GM12878 (cell line): ENCODE measurements around the gene CCDC97. TPM values are rescaled to one million over a fixed set of nuclear protein-coding genes. Genes with fewer than 3 reads are reported as not detected.

ENCODE experiments used
- ATAC-seq: fragments of 200-7000 bp; cut with Tn5 transposase; 3 replicates; pipeline ENCODE4 v1.9.1; 2020; ENCODE audit warnings: mild to moderate bottlenecking, moderate library complexity
- BruUV-seq: library from RNA; stranded (reverse); fragments of 400-500 nt; replicated peaks from 2 replicates; lab custom pipeline; 2021; lab: Mats Ljungman, UMichigan
- CTCF ChIA-PET: fragments of 300-600 bp; sonication (Branson Sonifier 250); formaldehyde crosslinking; extraction: SDS; loops from one replicate; lab custom pipeline; 2021; ENCODE audit warnings: inconsistent platforms; lab: Yijun Ruan, JAX
- POLR2A ChIA-PET: fragments of 350-600 bp; formaldehyde crosslinking; extraction: SDS; loops from one replicate; lab custom pipeline; 2021; ENCODE audit warnings: inconsistent platforms; lab: Charles Lee
- RAD21 ChIA-PET: fragments of 300-600 bp; sonication (Branson Sonifier 250); formaldehyde crosslinking; loops from one replicate; lab custom pipeline; 2023; ENCODE audit warnings: antibody characterized with exemption; ENCODE audit not compliant: unreplicated experiment; lab: Charles Lee
- SMC1A ChIA-PET: fragments of 300-600 bp; sonication (Branson Sonifier 250); formaldehyde crosslinking; loops from one replicate; lab custom pipeline; 2023; ENCODE audit not compliant: unreplicated experiment, uncharacterized antibody; lab: Charles Lee
- DNase-seq: peaks from one replicate; pipeline ENCODE4 v3.0.0-alpha.2; 2011; ENCODE audit warnings: low read depth, low spot score
- FAIRE-seq: peaks from 3 replicates; lab custom pipeline; 2011; peaks lifted over from hg19 to GRCh38; lab: Jason Lieb, UNC
- H2AFZ ChIP-seq: 2 replicates; pipeline ENCODE4 v1.6.0; 2011; ENCODE audit warnings: low read depth, low read length, control low read depth; ENCODE audit not compliant: control insufficient read depth
- H3K27ac ChIP-seq: 2 replicates; pipeline ENCODE4 v1.5.1; 2011; ENCODE audit warnings: control low read depth; ENCODE audit not compliant: control insufficient read depth, insufficient read depth
- H3K27me3 ChIP-seq, 2 experiments: replicated peaks in 1 of 2; 2 replicates each; pipeline versions ENCODE4 v1.6.0 to v1.6.1; 2011; ENCODE audit warnings: low read length in 1 of 2; ENCODE audit not compliant: control insufficient read depth in 2 of 2, insufficient read depth in 2 of 2
- H3K36me3 ChIP-seq, 2 experiments: 2 replicates each; pipeline ENCODE4 v1.5.1; 2011; ENCODE audit warnings: low read length in 1 of 2; ENCODE audit not compliant: control insufficient read depth in 2 of 2, insufficient read depth in 2 of 2
- H3K4me1 ChIP-seq: 2 replicates; pipeline ENCODE4 v1.6.1; 2011; ENCODE audit warnings: mild to moderate bottlenecking, low read length, moderate library complexity, mixed read lengths; ENCODE audit not compliant: control insufficient read depth, insufficient read depth
- H3K4me2 ChIP-seq: 2 replicates; pipeline ENCODE4 v1.6.0; 2011; ENCODE audit warnings: control low read depth; ENCODE audit not compliant: control insufficient read depth, insufficient read depth
- H3K4me3 ChIP-seq: fragments of 200-600 bp; sonication (generic); 2 replicates; pipeline ENCODE4 v1.5.1; 2016
- H3K79me2 ChIP-seq: 2 replicates; pipeline ENCODE4 v1.6.0; 2011; ENCODE audit warnings: low read length; ENCODE audit not compliant: control insufficient read depth, insufficient read depth
- H3K9ac ChIP-seq: 2 replicates; pipeline ENCODE4 v1.8.0; 2011; ENCODE audit warnings: low read length, control low read depth, mixed read lengths; ENCODE audit not compliant: control insufficient read depth, insufficient read depth
- H3K9me3 ChIP-seq: replicated peaks from 3 replicates; pipeline ENCODE4 v1.5.1; 2011; ENCODE audit warnings: mild to moderate bottlenecking, low read length; ENCODE audit not compliant: control insufficient read depth, insufficient read depth
- H4K20me1 ChIP-seq: 2 replicates; pipeline ENCODE4 v1.6.0; 2011; ENCODE audit not compliant: control insufficient read depth, insufficient read depth
- HDGF ChIP-seq: fragments of 450-650 bp; IDR thresholded peaks from 2 replicates; pipeline ENCODE4 v1.6.1; 2016; ENCODE audit warnings: antibody characterized with exemption
- POU2F2 ChIP-seq: IDR thresholded peaks from 3 replicates; pipeline ENCODE4 v1.6.1; 2011; ENCODE audit warnings: low read depth, mild to moderate bottlenecking, low read length, borderline replicate concordance
- RAD21 ChIP-seq: IDR thresholded peaks from 2 replicates; pipeline ENCODE4 v1.6.1; 2011; ENCODE audit warnings: mild to moderate bottlenecking, low read depth, low read length, moderate library complexity; ENCODE audit not compliant: insufficient read depth
- STAT1 ChIP-seq: fragments of 450-650 bp; conservative IDR thresholded peaks from 2 replicates; pipeline ENCODE4 v1.6.1; 2014; ENCODE audit warnings: antibody characterized with exemption, mild to moderate bottlenecking
- YY1 ChIP-seq: IDR thresholded peaks from 2 replicates; pipeline ENCODE4 v1.6.1; 2011; ENCODE audit warnings: low read depth, mild to moderate bottlenecking, low read length
- WGBS: methylation state at CpG from one replicate; pipeline ENCODE4 v1.1.6; 2016; ENCODE audit warnings: low lambda C conversion rate; ENCODE audit not compliant: insufficient replicate concordance, insufficient coverage; ENCODE audit errors: missing lambda C conversion rate; 5-methylcytosine and 5-hydroxymethylcytosine counted together
- in situ Hi-C: fragments of 300-500 bp; cut with MboI; formaldehyde crosslinking; loops from 9 replicates; pipeline ENCODE4 v1.14.3; 2018; ENCODE audit warnings: mixed read lengths
- intact Hi-C: fragments of 100-400 bp; cut with micrococcal nuclease; formaldehyde crosslinking; loops from one replicate; pipeline ENCODE4 v1.14.2; 2022; ENCODE audit not compliant: unreplicated experiment
- polyA plus RNA-seq, 11 experiments: library from polyadenylated mRNA; depleted of rRNA in 4 of 11; unstranded in 6 of 11; stranded (reverse) in 5 of 11; fragments of >200 nt; fragmentation: Nextera tagmentation in 4 of 11; fragmentation: Illumina TruSeq in 1 of 11; extraction: Ambion mirVana in 4 of 11; extraction: Trizol in 1 of 11; gene quantifications; 1 replicate in 1 of 11; 2 replicates in 10 of 11; pipeline versions ENCODE4 v1.2.1 to v1.2.3, GENCODE V29; 2011 to 2016; ENCODE audit warnings: inconsistent platforms in 2 of 11, missing spikeins in 2 of 11, low read depth in 1 of 11
- total RNA-seq, 4 experiments: library from RNA; depleted of rRNA in 3 of 4; stranded (reverse); fragments of >200 nt in 3 of 4; fragmentation: Illumina TruSeq in 1 of 4; extraction: Trizol in 1 of 4; gene quantifications; 2 replicates each; pipeline versions ENCODE4 v1.2.1 to v1.2.3, GENCODE V29; 2013 to 2021
- TF ChIP-seq, protein P1 (sequence below), 3 experiments: IDR thresholded peaks in 2 of 3; conservative IDR thresholded peaks in 1 of 3; 2 replicates each; pipeline ENCODE4 v1.5.1; 2011; ENCODE audit warnings: low read depth in 3 of 3, low read length in 3 of 3, mild to moderate bottlenecking in 3 of 3, control low read depth in 2 of 3, moderate library complexity in 2 of 3, inconsistent platforms in 1 of 3, mixed read lengths in 1 of 3; ENCODE audit not compliant: control insufficient read depth in 2 of 3, insufficient read depth in 1 of 3; ENCODE audit errors: extremely low read depth in 1 of 3

Gene CCDC97
- total and polyA plus RNA-seq, 10 of the 15 experiments (the other 5 are each of a cell fraction or from before 2014, with no cell fraction given), result 1.8 to 34.1 (median 18.8) TPM

DNA sequence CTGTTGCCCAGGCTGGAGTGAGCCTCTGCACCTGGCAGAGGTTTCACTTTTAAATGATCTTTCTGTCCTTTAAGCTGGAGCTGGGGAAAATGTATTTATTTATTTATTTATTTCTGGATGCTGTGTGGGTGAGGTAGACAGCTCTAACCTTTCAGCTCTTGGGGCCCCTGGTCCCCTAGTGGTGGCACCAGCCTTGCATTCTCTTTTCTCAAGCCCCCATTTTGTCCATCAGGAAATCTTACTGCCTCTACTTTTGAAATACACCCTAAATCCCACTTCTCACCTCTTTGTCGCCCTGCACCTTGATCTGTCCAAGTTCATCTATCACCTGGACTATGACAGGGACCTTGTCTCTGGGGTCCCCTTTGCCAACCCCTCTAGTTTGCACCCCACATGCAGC lies 56.1 kb downstream of the CCDC97 start:
- RAD21 ChIA-PET, result interaction anchor here (0.7 to 4.3 kb wide), 5 partner anchors 14 to 534 kb away, joined by 3 to 41 read pairs (median 15); partner anchors contain the start of genes HNRNPUL1 and TGFB1
- TF ChIP-seq HDGF (0 out of 2 replicates have a peak, but pooled peaks have one; percentile 19), STAT1 (no peak), YY1 (peak; percentile 88), RAD21 (peak; percentile 28; the same call in 1 of the 2 replicates), POU2F2 (no peak)
- TF ChIP-seq, protein P1, sequence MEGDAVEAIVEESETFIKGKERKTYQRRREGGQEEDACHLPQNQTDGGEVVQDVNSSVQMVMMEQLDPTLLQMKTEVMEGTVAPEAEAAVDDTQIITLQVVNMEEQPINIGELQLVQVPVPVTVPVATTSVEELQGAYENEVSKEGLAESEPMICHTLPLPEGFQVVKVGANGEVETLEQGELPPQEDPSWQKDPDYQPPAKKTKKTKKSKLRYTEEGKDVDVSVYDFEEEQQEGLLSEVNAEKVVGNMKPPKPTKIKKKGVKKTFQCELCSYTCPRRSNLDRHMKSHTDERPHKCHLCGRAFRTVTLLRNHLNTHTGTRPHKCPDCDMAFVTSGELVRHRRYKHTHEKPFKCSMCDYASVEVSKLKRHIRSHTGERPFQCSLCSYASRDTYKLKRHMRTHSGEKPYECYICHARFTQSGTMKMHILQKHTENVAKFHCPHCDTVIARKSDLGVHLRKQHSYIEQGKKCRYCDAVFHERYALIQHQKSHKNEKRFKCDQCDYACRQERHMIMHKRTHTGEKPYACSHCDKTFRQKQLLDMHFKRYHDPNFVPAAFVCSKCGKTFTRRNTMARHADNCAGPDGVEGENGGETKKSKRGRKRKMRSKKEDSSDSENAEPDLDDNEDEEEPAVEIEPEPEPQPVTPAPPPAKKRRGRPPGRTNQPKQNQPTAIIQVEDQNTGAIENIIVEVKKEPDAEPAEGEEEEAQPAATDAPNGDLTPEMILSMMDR (IDR thresholded peaks at IDR 0.05 in 2 of 3, conservative IDR thresholded peaks at IDR 0.05 in 1 of 3; ENCODE audit: control insufficient read depth in 2 of 3, extremely low read depth in 1 of 3, insufficient read depth in 1 of 3, low read depth in 3 of 3, low read length in 3 of 3), result peak; percentile 10 to 54 (median 48); a peak in 4 of 6 replicates
- in situ Hi-C loops (no loop called here), intact Hi-C loops (no loop called here)
- BruUV-seq, result TSS peak; percentile 46
- CTCF ChIA-PET, result interaction anchor here (0.6 to 9.3 kb wide), 10 partner anchors 12 to 762 kb away, joined by 3 to 91 read pairs (median 4); partner anchors contain the start of gene TGFB1
- ATAC-seq (no peak), DNase-seq (no peak), FAIRE-seq (no peak)
- H3K9ac ChIP-seq, result no peak overlapping the region
- no peak overlapping the region for H3K4me3 ChIP-seq
- H3K4me2 ChIP-seq, result peak overlapping the region; percentile 49; the same call in 1 of the 2 replicates
- no peaks in the 10 kb centered on the region for H3K9me3 ChIP-seq
- H3K27ac ChIP-seq, result no peak overlapping the region
- POLR2A ChIA-PET, result interaction anchor here (0.6 to 3.3 kb wide), 6 partner anchors 10 to 189 kb away, joined by 4 to 46 read pairs (median 6); partner anchors contain the start of gene TGFB1
- H2AFZ ChIP-seq, result no peak overlapping the region
- no peaks in the 10 kb centered on the region for H3K27me3 ChIP-seq
- peaks cover 28% of the 10 kb centered on the region for H3K4me1 ChIP-seq
- no peaks in the 10 kb centered on the region for H4K20me1 ChIP-seq
- SMC1A ChIA-PET, result interaction anchor here (1.1 to 4.7 kb wide), 3 partner anchors 12 to 18 kb away, joined by 3 to 24 read pairs (median 12); partner anchors contain the start of gene TMEM91
- H3K79me2 ChIP-seq, result peaks cover 27% of the 10 kb centered on the region
- WGBS, result 95% methylated on average over 1 of the region's 1 CpG
- no peaks in the 10 kb centered on the region for H3K36me3 ChIP-seq
